Frontal cortex (tissue), 4 donors: ENCODE data around the gene NTM. TPM values are rescaled to one million over a fixed set of nuclear protein-coding genes. Genes with fewer than 3 reads are reported as not detected.

Experiments
- DNase-seq, 2 donors: peaks; one replicate each; pipeline ENCODE4 v3.0.0; 2012; ENCODE audit warnings: low spot score in 2 of 2
- FAIRE-seq: peaks from 2 replicates; lab custom pipeline; 2012; peaks lifted over from hg19 to GRCh38; lab: Jason Lieb, UNC
- total RNA-seq: library from RNA; depleted of rRNA; stranded (reverse); fragments of >200 nt; gene quantifications from one replicate; pipeline ENCODE4 v1.2.3, GENCODE V29; 2014
- donor health status: control.
- donor health status: control.
- donor health status: control.

Gene NTM
- total RNA-seq, 1 donor from 2014 or later, result 119 TPM

- DNase-seq (no peak), FAIRE-seq (no peak)
These were observed 569.7 kb downstream of the NTM start for GRCh38 chr11:131940126-131940525.

DNA sequence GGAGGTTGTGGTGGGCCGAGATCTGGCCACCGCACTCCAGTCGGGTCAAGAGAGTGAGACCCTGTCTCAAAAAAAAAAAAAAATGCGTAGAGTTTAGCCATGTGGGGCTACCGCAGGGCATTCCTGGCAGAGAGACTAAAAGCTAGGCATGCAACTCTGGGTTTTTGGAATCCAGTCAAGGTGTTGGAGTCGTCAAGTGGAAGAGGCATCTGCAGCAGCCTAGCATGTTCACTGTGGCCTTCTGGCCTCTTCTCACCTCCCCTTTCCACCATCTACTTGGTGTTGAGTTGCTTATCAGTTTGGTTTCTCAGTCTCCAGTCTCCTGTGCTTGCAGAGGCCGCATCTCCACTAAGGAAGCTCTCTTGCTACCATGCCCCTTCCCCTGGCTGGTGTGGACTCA, 572.5 kb downstream of the NTM start:
- DNase-seq (no peak), FAIRE-seq (no peak)

DNA sequence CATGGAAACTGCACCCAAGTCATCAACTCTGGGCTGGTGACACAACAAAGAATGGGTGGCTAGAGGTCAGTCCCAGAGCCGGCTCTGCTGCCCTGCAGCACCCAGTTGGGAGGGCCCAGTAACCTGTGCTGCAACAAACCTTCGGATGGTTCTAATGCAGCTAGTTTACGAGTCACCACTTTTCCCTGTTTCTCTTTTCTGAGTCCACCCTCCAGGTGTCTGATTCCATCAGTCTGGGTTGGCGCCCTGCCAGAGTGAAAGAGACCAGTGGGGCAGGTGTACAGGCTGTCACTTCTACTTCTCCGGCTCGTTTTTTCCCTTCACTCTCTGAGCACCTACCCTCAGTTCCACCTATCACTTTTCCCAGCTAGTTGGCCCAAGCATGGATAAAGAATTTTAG, 572.9 kb downstream of the NTM start:
- FAIRE-seq (no peak), DNase-seq (no peak)

DNA sequence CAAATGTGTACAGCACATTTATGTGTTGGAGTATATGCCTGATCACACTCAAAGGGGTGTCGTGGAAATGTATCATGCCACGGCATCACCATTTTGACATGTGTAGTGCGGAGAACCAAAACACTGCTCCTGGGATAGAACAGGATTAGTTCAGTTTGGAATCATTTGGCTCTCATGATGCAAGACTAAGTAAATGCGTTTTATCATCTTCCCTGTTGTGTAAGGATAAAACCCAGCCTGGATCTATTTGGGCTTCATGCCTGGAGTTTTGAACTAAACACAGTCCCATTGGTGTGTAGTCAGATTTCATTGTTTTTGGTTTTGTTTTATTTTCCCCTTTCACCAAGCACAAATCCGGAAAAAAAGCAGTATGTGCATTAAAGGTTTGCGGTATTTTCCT, 574.3 kb downstream of the NTM start:
- no peak for FAIRE-seq
- no peak for DNase-seq

GRCh38 chr11:131945706-131946105, 575.3 kb downstream of the NTM start:
- FAIRE-seq, result no peak

DNA sequence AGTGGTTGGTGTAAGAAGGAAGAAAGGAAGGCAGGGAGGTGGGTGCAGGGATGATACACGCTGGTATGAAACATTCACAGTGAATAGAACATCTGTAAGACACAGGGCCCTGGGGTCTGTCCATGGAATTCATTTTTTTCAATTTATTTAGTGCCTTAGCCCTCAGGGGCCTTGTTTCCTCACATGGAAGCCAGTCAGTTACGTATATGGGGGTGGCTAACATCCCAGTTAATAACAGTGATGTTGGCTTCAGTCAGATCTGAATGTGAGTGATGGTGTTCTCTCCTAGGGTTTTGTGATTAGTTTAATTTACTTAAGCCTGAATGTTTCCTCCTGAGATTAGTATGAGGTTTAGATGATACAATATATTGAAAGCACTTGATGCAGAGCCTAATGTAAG, 577.1 kb downstream of the NTM start:
- FAIRE-seq, result no peak

More at GRCh38 chr11:131945706-131946105, 575.3 kb downstream of the NTM start:
- no peak for DNase-seq

GRCh38 chr11:131951121-131951520, 580.7 kb downstream of the NTM start:
- FAIRE-seq, result no peak
- DNase-seq, result no peak

More for the DNA sequence above, 577.1 kb downstream of the NTM start:
- no peak for DNase-seq

GRCh38 chr11:131954146-131954545, 583.7 kb downstream of the NTM start:
- FAIRE-seq (no peak), DNase-seq (no peak)

- FAIRE-seq (no peak), DNase-seq (no peak)
These were observed 585.5 kb downstream of the NTM start for GRCh38 chr11:131955904-131956303.

DNA sequence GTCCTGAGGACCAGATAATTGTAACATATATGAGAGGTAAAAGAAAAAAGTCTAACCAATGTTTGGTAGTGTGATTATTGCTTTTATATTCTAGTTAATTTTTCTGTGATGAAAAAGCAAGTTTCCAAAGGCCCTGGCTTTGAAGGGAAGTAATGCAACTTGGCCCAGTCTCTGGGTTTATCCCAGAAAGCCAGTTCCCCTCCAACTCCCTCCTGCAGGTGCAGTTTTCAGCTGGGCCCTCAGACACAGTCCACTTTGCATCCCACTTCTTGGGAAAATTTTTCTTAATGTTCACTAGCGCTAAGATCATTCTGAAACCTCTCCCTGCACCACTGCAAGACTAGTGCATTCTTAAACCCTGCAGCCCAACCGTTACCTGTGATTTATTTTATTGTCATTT, 586.8 kb downstream of the NTM start:
- FAIRE-seq, result no peak
- DNase-seq, result no peak

- FAIRE-seq (no peak), DNase-seq (no peak)
These were observed 587.5 kb downstream of the NTM start for GRCh38 chr11:131957875-131958274.

DNA sequence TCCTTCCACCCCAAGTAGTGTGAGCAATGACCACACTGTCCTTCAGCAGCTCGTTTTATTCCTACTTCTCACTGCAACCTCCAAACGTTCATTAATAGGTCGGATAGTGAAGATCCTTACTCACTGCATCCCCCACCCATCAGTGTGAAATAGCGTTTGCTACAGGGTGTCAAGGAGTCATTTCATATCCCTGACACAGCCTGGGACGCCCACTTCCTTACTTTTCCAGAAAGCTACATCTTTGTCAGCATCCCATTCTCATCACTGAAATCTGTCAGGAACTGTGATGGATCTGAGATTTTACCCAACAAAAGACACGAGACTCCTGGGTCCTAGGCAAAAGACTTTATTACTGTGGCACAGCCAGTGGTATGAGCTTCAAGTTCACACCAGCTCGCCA, 592.4 kb downstream of the NTM start:
- DNase-seq (no peak), FAIRE-seq (no peak)

DNA sequence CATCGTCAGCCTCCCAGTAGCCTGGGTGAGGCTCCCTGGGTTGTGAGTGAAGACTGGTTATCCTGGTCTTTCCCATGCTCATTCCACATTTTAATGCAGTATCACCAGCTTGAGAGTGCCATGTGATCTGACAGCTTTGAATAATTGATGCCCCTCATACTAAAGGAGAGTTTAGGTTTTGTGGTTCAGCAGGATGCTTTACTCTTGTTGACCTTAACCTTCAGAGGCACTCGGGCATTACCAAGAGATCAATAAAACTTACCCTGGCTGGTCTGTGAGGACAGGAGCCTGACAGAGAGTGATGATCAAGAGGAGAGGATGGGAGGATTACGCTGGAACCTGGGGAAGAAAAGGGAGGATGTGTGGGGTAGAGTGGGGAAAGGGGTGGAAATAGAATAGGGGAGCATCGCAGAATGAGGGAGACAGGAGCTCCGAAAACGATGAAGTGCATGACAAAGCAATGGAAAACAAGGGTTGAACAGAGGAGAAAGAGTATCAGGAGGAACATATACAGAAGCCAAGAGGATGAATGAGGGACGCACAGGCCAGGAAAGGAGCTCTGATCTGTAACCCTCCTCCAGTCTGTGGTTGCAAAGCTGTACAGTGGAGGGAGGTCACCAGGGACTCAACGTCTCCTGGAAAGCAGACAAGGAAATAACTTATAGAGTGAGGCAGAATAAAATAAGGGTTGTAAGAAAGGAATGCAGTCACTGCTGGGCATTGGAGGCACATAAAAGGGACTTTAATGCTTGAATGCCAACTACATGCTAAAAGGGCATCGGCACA, 594.5 kb downstream of the NTM start:
- no peak for FAIRE-seq
- no peak for DNase-seq

GRCh38 chr11:131965504-131965903, 595.1 kb downstream of the NTM start:
- FAIRE-seq (no peak), DNase-seq (no peak)

GRCh38 chr11:131966667-131967066, 596.3 kb downstream of the NTM start:
- FAIRE-seq (no peak), DNase-seq (no peak)

DNA sequence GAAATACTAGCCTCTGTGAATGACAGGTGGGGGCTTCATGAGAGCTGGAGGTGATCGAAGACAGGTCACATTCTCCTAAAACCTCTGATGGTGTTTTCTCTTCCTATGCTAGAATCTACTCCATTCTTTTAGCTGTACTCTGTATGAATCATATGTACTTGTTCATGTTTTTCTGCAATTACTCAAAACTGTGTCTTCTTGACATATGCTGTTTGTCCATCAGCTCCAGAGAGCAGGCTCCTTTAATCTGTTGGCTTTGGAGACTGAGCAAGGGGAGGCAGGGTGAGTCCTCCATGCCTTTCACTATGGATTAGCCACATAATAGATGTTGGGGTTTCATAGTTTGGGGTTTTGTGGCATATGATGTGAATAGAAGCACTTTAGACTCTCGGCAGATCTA, 598.8 kb downstream of the NTM start:
- DNase-seq (no peak), FAIRE-seq (no peak)

- DNase-seq, result no peak
- FAIRE-seq, result no peak
These were observed 602.6 kb downstream of the NTM start for GRCh38 chr11:131973061-131973460.

DNA sequence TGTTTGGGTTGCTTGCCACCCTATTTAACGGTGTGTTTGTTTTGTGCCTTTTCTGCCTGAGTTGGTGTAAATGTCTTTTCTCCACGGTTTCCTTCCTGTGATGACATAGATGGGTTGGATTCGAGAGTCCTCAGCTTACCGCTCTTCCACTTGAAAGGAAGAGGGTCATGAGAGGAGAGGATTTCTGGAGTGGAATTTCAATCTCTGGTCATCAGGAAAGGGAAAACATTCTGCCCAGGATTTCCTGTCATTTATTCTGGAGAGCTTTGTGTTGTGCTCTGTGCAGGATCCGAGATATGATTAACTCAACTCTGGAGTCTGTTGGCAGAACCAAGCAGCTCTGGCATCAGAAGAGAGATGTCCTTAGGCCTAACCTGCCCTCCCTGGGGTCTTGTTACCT, 605.2 kb downstream of the NTM start:
- no peak for FAIRE-seq
- DNase-seq, result no peak

DNA sequence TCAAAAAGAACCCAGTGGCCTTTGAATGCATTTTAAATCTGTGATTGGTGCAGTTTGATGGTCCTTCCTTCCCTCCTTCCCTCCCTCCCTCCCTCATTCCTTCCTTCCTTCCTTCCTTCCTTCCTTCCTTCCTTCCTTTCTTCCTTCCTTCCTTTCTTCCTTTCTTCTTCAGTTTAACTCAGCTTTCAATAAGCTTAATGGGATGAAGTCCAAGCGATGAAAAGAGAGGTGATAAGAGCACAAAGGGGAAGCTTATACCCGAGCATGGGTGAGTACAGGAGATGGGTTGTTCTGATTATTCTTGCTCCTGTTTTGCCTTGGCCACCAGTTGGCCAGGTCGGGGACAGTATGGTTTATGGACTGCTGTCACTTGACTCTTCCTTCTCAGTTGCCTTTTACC, 605.6 kb downstream of the NTM start:
- no peak for DNase-seq
- no peak for FAIRE-seq

DNA sequence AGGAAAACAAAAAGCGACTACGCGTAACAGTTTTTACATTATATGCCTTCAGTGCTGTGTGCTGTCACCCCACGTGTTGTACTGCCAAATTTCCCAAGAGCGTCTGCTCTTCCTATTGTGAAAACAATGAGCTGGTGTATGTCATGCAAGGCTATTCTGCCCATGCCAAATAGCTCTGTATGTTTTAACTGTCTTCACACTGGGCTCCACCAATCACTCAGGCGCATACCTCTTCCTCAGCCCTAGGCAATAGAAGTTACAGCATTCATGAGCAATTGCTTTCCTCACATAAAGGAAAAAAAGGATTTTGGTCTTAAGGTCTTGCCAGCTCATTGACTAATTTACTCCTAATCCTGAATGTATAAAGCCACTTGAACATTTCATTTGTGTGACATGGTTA, 606.8 kb downstream of the NTM start:
- DNase-seq, result peak in 1 of 2 donors; percentile 7
- FAIRE-seq, result no peak

- FAIRE-seq (no peak), DNase-seq (no peak)
These were observed 607.4 kb downstream of the NTM start for GRCh38 chr11:131977854-131978253.

- FAIRE-seq, result no peak
- no peak for DNase-seq
These were observed 607.9 kb downstream of the NTM start for GRCh38 chr11:131978351-131978750.
